ENCODE results near the gene DECR2. TPM values are rescaled to one million over a fixed set of nuclear protein-coding genes. Genes with fewer than 3 reads are reported as not detected.

The DECR2 gene
- total and polyA plus RNA-seq, 10 of the 15 experiments (the other 5 are each of a cell fraction or from before 2014, with no cell fraction given), result 0.53 to 20.3 (median 6.0) TPM

DNA sequence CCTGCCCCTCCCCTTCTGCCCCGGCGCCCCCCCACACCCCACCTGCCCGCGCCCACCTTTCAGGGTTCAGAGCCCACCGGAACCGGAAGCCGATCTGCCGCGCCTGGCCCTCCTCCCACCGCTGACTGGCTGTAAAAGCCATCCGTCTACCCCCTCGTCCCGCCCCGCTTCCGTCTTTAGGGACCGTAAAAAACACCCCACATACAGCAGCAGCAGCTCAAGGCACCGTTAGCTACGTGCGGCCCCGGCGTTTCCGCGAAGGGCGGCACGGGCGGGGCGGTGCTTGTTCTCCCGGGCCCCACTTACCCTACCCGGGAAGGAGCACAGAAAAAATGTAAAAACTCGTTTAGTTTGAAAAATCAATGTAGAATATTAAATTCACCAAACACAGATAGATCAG lies 31.2 kb upstream of the DECR2 start, which contains the start of gene MRPL28 (continued):
- TF ChIP-seq, protein P1, sequence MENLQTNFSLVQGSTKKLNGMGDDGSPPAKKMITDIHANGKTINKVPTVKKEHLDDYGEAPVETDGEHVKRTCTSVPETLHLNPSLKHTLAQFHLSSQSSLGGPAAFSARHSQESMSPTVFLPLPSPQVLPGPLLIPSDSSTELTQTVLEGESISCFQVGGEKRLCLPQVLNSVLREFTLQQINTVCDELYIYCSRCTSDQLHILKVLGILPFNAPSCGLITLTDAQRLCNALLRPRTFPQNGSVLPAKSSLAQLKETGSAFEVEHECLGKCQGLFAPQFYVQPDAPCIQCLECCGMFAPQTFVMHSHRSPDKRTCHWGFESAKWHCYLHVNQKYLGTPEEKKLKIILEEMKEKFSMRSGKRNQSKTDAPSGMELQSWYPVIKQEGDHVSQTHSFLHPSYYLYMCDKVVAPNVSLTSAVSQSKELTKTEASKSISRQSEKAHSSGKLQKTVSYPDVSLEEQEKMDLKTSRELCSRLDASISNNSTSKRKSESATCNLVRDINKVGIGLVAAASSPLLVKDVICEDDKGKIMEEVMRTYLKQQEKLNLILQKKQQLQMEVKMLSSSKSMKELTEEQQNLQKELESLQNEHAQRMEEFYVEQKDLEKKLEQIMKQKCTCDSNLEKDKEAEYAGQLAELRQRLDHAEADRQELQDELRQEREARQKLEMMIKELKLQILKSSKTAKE (IDR thresholded peaks at IDR 0.05; ENCODE audit: low read depth, poor library complexity, severe bottlenecking), result peak; percentile 27
- TF ChIP-seq CBFB (IDR thresholded peaks at IDR 0.05; ENCODE audit: low read depth) (no peak), HDGF (IDR thresholded peaks at IDR 0.05) (peak; percentile 49; the same call in 1 of the 2 replicates), RFX5 (IDR thresholded peaks at IDR 0.05; ENCODE audit: low read depth, low read length) (no peak)
- TF ChIP-seq, protein P2, sequence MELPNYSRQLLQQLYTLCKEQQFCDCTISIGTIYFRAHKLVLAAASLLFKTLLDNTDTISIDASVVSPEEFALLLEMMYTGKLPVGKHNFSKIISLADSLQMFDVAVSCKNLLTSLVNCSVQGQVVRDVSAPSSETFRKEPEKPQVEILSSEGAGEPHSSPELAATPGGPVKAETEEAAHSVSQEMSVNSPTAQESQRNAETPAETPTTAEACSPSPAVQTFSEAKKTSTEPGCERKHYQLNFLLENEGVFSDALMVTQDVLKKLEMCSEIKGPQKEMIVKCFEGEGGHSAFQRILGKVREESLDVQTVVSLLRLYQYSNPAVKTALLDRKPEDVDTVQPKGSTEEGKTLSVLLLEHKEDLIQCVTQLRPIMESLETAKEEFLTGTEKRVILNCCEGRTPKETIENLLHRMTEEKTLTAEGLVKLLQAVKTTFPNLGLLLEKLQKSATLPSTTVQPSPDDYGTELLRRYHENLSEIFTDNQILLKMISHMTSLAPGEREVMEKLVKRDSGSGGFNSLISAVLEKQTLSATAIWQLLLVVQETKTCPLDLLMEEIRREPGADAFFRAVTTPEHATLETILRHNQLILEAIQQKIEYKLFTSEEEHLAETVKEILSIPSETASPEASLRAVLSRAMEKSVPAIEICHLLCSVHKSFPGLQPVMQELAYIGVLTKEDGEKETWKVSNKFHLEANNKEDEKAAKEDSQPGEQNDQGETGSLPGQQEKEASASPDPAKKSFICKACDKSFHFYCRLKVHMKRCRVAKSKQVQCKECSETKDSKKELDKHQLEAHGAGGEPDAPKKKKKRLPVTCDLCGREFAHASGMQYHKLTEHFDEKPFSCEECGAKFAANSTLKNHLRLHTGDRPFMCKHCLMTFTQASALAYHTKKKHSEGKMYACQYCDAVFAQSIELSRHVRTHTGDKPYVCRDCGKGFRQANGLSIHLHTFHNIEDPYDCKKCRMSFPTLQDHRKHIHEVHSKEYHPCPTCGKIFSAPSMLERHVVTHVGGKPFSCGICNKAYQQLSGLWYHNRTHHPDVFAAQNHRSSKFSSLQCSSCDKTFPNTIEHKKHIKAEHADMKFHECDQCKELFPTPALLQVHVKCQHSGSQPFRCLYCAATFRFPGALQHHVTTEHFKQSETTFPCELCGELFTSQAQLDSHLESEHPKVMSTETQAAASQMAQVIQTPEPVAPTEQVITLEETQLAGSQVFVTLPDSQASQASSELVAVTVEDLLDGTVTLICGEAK (IDR thresholded peaks at IDR 0.05; ENCODE audit: borderline replicate concordance), result peak; percentile 92

All from GM12878 (cell line).